Astrocyte (in vitro differentiated cells and primary cell): ENCODE data around the gene SLC25A30. TPM values are rescaled to one million over a fixed set of nuclear protein-coding genes. Genes with fewer than 3 reads are reported as not detected.

Experiments
- DNase-seq: peaks from one replicate; pipeline ENCODE4 v3.0.0-alpha.2; 2010; ENCODE audit warnings: low read depth
- FAIRE-seq: peaks from 2 replicates; lab custom pipeline; 2011; peaks lifted over from hg19 to GRCh38; lab: Jason Lieb, UNC
- H2AFZ ChIP-seq: 2 replicates; pipeline ENCODE4 v1.6.0; 2012; ENCODE audit warnings: low read depth, low read length, inconsistent platforms
- H3K27ac ChIP-seq: 2 replicates; pipeline ENCODE4 v1.5.1; 2011; ENCODE audit warnings: low read depth, low read length, inconsistent platforms
- H3K27me3 ChIP-seq: 2 replicates; pipeline ENCODE4 v1.6.0; 2011; ENCODE audit warnings: low read length, inconsistent platforms; ENCODE audit not compliant: insufficient read depth
- H3K36me3 ChIP-seq: 2 replicates; pipeline ENCODE4 v1.5.1; 2011; ENCODE audit warnings: low read length, inconsistent platforms; ENCODE audit not compliant: insufficient read depth
- H3K4me1 ChIP-seq: 2 replicates; pipeline ENCODE4 v1.5.1; 2011; ENCODE audit warnings: low read length, inconsistent platforms; ENCODE audit not compliant: insufficient read depth
- H3K4me2 ChIP-seq: 2 replicates; pipeline ENCODE4 v1.6.0; 2012; ENCODE audit warnings: low read length, inconsistent platforms
- H3K4me3 ChIP-seq: 2 replicates; pipeline ENCODE4 v1.5.1; 2011; ENCODE audit warnings: low read depth, mild to moderate bottlenecking, low read length, inconsistent platforms; ENCODE audit not compliant: insufficient read depth
- H3K79me2 ChIP-seq: 2 replicates; pipeline ENCODE4 v1.6.0; 2012; ENCODE audit warnings: mild to moderate bottlenecking, low read length, inconsistent platforms; ENCODE audit not compliant: insufficient read depth
- H3K9ac ChIP-seq: 2 replicates; pipeline ENCODE4 v1.6.0; 2012; ENCODE audit warnings: mild to moderate bottlenecking, low read length, inconsistent platforms
- H3K9me3 ChIP-seq: 2 replicates; pipeline ENCODE4 v1.5.1; 2012; ENCODE audit warnings: low read depth, mild to moderate bottlenecking, low read length, inconsistent platforms; ENCODE audit not compliant: insufficient read depth
- H4K20me1 ChIP-seq: 2 replicates; pipeline ENCODE4 v1.6.0; 2012; ENCODE audit warnings: low read length, inconsistent platforms; ENCODE audit not compliant: insufficient read depth
- H3K27ac Mint-ChIP-seq: one replicate; pipeline ENCODE4 v1.8.0; 2021; ENCODE audit warnings: mild to moderate bottlenecking, mixed read lengths; ENCODE audit not compliant: unreplicated experiment
- H3K27me3 Mint-ChIP-seq: one replicate; pipeline ENCODE4 v1.8.0; 2021; ENCODE audit warnings: low read depth, mixed read lengths; ENCODE audit not compliant: unreplicated experiment
- H3K36me3 Mint-ChIP-seq: one replicate; pipeline ENCODE4 v1.8.0; 2021; ENCODE audit warnings: low read depth, mixed read lengths; ENCODE audit not compliant: unreplicated experiment
- H3K4me1 Mint-ChIP-seq: one replicate; pipeline ENCODE4 v1.8.0; 2021; ENCODE audit warnings: low read depth, mixed read lengths; ENCODE audit not compliant: unreplicated experiment
- H3K4me3 Mint-ChIP-seq: one replicate; pipeline ENCODE4 v1.8.0; 2021; ENCODE audit warnings: mild to moderate bottlenecking, moderate library complexity, mixed read lengths; ENCODE audit not compliant: unreplicated experiment
- H3K9me3 Mint-ChIP-seq: one replicate; pipeline ENCODE4 v1.8.0; 2021; ENCODE audit warnings: mild to moderate bottlenecking, mixed read lengths; ENCODE audit not compliant: unreplicated experiment
- EZH2 ChIP-seq: IDR thresholded peaks from 2 replicates; pipeline ENCODE4 v1.6.1; 2012; ENCODE audit warnings: mild to moderate bottlenecking, low read length, inconsistent platforms; ENCODE audit not compliant: insufficient read depth
- total RNA-seq: library from RNA; stranded (reverse); gene quantifications from 2 replicates; pipeline ENCODE4 v1.2.1, GENCODE V29; 2021
- TF ChIP-seq, protein P1 (sequence below): IDR thresholded peaks from 2 replicates; pipeline ENCODE4 v1.5.1; 2011; ENCODE audit warnings: low read depth, mild to moderate bottlenecking, inconsistent platforms, low read length, moderate library complexity; ENCODE audit not compliant: insufficient read depth

The SLC25A30 gene
- total RNA-seq, 1 donor from 2014 or later: 14.3 TPM

DNA sequence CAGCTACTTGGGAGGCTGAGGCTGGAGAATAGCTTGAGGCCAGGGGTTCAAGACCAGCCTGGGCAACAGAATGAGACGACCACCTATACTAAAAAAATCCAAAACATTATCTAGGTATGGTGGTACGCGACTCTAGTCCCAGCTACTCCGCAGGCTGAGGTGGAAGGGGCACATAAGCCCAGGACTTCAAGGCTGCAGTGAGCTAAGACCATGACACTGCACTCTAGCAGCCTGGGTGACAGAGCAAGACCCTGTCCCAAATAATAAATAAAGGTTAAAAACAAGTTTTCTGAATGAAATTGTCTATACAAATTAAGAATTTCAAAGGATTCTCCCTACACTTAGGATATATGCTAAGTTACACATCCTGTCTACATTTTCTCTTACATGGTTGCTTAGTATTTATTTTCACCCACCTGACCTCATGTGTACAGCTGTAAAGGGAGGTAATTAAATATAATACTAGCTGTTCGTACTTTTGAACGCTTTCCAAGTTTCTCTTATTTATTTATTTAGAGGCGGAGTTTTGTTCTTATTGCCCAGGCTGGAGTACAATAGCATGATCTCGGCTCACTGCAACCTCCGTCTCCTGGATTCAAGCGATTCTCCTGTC is 1.6 kb downstream of the SLC25A30 start:
- peaks cover 14% of the 10 kb centered on the region for H3K4me1 ChIP-seq
- peak overlapping the region; percentile 84 for H3K9ac ChIP-seq
- Mint-ChIP-seq H3K27ac (no peak overlapping the region), H3K4me3 (peak overlapping the region; percentile 92), H3K9me3 (no peaks in the 10 kb centered on the region), H3K36me3 (no peaks in the 10 kb centered on the region), H3K27me3 (peaks cover 2% of the 10 kb centered on the region), H3K4me1 (peaks cover 9% of the 10 kb centered on the region)
- peak overlapping the region; percentile 85 for H3K4me3 ChIP-seq
- no peaks in the 10 kb centered on the region for H3K9me3 ChIP-seq
- H2AFZ ChIP-seq: no peak overlapping the region
- H3K4me2 ChIP-seq: peak overlapping the region; percentile 94
- DNase-seq (no peak), FAIRE-seq (no peak)
- H3K27me3 ChIP-seq: no peaks in the 10 kb centered on the region
- TF ChIP-seq, protein P1, sequence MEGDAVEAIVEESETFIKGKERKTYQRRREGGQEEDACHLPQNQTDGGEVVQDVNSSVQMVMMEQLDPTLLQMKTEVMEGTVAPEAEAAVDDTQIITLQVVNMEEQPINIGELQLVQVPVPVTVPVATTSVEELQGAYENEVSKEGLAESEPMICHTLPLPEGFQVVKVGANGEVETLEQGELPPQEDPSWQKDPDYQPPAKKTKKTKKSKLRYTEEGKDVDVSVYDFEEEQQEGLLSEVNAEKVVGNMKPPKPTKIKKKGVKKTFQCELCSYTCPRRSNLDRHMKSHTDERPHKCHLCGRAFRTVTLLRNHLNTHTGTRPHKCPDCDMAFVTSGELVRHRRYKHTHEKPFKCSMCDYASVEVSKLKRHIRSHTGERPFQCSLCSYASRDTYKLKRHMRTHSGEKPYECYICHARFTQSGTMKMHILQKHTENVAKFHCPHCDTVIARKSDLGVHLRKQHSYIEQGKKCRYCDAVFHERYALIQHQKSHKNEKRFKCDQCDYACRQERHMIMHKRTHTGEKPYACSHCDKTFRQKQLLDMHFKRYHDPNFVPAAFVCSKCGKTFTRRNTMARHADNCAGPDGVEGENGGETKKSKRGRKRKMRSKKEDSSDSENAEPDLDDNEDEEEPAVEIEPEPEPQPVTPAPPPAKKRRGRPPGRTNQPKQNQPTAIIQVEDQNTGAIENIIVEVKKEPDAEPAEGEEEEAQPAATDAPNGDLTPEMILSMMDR: no peak
- no peak for TF ChIP-seq EZH2
- no peaks in the 10 kb centered on the region for H3K36me3 ChIP-seq
- peak overlapping the region; percentile 71 for H3K27ac ChIP-seq
- peaks cover 23% of the 10 kb centered on the region for H3K79me2 ChIP-seq
- H4K20me1 ChIP-seq: no peaks in the 10 kb centered on the region

DNA sequence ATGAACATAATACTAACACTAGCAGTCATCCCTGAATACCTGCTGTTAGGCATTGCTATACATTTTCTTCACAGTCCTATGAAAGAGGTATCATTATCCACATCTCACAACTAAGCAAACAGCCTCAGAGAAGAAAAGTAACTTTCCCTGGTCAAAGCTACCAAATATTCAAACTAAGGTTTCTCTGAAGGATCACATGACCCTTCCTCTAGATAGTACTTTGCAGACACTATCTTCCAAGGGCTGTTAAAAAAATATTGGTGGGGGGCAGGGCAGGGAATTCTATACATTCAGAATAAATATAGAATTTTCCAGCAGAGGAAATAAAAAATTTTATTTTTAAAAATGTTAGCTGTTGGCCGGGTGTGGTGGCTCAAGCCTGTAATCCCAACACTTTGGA is 3.1 kb downstream of the SLC25A30 start:
- DNase-seq (no peak), FAIRE-seq (no peak)
- Histone ChIP-seq H3K4me3 (peak overlapping the region; percentile 44), H3K4me2 (peak overlapping the region; percentile 83), H3K79me2 (peaks cover 31% of the 10 kb centered on the region), H3K27ac (no peak overlapping the region), H2AFZ (peak overlapping the region; percentile 74), H3K9ac (peak overlapping the region; percentile 58), H3K36me3 (peaks cover 2% of the 10 kb centered on the region), H3K9me3 (no peaks in the 10 kb centered on the region), H3K27me3 (no peaks in the 10 kb centered on the region), H3K4me1 (peaks cover 14% of the 10 kb centered on the region), H4K20me1 (no peaks in the 10 kb centered on the region)
- Mint-ChIP-seq H3K36me3 (peaks cover under 1% of the 10 kb centered on the region), H3K9me3 (no peaks in the 10 kb centered on the region), H3K27me3 (peaks cover 2% of the 10 kb centered on the region), H3K4me3 (no peak overlapping the region), H3K4me1 (peaks cover 9% of the 10 kb centered on the region), H3K27ac (no peak overlapping the region)
- no peak for TF ChIP-seq EZH2
- TF ChIP-seq, protein P1: no peak

DNA sequence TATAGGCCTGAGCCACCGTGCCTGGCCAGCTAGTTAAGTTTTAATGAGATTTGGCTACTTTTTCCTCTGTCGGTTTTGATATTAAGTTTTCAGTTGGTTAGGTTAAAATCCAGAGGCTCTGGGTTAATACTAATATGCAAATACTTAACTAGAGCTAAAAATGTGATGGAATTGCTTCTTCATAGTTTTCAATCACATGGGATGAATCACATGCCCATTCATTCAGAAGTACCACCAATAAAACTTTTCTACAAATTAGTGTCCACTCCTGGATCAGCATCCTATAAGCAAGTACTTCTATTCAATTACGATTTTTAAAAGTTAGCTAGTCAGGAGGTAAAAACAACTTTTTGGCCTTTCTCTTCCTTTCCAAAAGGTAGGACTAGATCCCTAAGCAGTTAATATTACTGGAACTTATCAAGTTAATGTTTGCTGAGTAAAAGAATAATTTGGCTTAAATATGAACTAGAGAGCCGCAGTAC is 4.3 kb downstream of the SLC25A30 start:
- H2AFZ ChIP-seq: no peak overlapping the region
- no peaks in the 10 kb centered on the region for H4K20me1 ChIP-seq
- DNase-seq (peak; percentile 12), FAIRE-seq (no peak)
- no peaks in the 10 kb centered on the region for H3K9me3 ChIP-seq
- Mint-ChIP-seq H3K9me3 (no peaks in the 10 kb centered on the region), H3K4me1 (peaks cover 9% of the 10 kb centered on the region), H3K36me3 (peaks cover 3% of the 10 kb centered on the region), H3K27ac (no peak overlapping the region), H3K4me3 (no peak overlapping the region), H3K27me3 (no peaks in the 10 kb centered on the region)
- no peak for TF ChIP-seq EZH2
- TF ChIP-seq, protein P1: no peak
- H3K4me1 ChIP-seq: peaks cover 14% of the 10 kb centered on the region
- H3K4me2 ChIP-seq: peak overlapping the region; percentile 83
- peaks cover 4% of the 10 kb centered on the region for H3K36me3 ChIP-seq
- H3K79me2 ChIP-seq: peaks cover 31% of the 10 kb centered on the region
- H3K4me3 ChIP-seq: no peak overlapping the region
- no peaks in the 10 kb centered on the region for H3K27me3 ChIP-seq
- H3K9ac ChIP-seq: no peak overlapping the region
- H3K27ac ChIP-seq: no peak overlapping the region
